AG08396 (cell line): ENCODE results near the gene BCKDHB.

Experiments used
- DNase-seq: peaks from one replicate; pipeline ENCODE4 v3.0.0; 2012; ENCODE audit warnings: low spot score, mixed read lengths

Gene BCKDHB

GRCh38 chr6:80151635-80152034 lies 45.2 kb downstream of the BCKDHB start:
- DNase-seq = no peak

GRCh38 chr6:80154160-80154559 lies 47.7 kb downstream of the BCKDHB start:
- no peak for DNase-seq

- DNase-seq = no peak
Observed at GRCh38 chr6:80156221-80156620, 49.8 kb downstream of the BCKDHB start.

GRCh38 chr6:80158478-80158989 lies 52.1 kb downstream of the BCKDHB start:
- DNase-seq = no peak

DNA sequence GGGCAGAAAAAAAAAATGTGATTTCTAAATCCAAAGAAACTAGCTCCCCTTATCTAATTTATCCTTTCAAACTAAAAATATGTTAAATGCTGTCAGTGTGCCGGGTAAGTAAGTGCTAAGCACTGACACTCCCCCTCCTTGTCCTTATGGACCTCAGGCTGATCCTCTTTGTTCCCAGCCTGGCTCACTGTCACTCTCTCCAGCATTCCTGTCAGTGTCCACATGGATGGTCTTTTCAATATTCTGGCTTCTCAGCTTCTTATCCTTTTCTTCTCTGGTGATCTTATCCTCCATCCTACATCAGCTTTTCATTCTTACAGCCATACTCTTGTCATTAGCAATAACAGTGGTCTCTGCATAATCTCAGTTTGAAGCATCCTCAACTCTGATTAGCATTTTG lies 55.0 kb downstream of the BCKDHB start:
- DNase-seq = no peak

DNA sequence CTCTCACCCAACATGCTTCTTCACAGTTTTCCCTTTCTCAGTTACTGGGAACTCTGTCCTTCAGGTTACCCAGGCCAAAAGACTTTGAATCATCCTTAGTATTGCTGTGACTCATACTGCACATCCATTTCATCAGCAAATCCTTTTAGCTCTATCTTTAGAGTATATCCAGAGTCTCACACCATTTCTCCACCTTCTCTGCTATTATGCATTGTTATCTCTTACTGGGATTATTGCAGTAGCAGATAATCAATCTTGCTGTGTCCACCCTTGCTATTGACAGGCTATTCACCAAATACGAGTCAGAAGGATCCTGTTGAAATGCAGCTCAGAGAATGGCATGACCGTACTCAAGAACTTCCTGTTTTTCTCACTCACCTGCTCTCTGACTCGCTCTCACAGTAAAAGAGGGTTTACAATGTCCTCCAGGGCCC lies 57.3 kb downstream of the BCKDHB start:
- peak; percentile 22 for DNase-seq

- no peak for DNase-seq
Observed at GRCh38 chr6:80165143-80165542, 58.7 kb downstream of the BCKDHB start.

- no peak for DNase-seq
Observed at GRCh38 chr6:80165819-80166218, 59.3 kb downstream of the BCKDHB start.

GRCh38 chr6:80170433-80170832 lies 64.0 kb downstream of the BCKDHB start:
- DNase-seq = no peak

- no peak for DNase-seq
Observed at GRCh38 chr6:80173411-80173810, 66.9 kb downstream of the BCKDHB start.

DNA sequence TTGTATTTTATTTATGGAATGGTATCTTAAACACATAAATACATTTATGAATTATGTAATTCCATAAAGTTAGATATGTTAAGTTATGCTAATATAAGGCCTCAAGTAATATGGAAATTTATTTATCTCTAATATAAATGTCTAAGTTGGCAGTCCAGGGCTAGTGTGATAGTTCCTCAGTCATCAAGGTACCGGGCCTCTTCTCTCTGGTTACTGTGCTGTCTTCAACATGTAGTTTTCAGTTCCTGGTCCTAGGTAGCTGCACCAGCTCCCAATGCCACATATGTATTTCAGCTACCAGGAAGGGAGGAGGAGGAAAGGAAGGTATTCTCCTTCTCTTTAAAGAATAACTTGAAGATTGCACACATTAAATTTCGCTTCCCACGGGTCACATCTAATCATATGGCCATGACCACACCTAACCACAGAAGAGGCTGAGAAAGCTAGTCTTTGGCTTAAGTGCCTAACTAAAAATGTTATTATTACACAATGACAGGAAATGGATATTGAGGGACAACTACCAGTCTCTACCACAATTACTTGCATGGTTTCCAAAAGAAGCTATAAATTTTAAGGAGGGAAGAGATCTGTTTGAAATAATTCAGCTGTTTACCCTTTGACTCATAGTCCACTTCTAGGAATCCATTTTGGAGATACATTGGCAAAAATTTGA lies 68.6 kb downstream of the BCKDHB start:
- no peak for DNase-seq

DNA sequence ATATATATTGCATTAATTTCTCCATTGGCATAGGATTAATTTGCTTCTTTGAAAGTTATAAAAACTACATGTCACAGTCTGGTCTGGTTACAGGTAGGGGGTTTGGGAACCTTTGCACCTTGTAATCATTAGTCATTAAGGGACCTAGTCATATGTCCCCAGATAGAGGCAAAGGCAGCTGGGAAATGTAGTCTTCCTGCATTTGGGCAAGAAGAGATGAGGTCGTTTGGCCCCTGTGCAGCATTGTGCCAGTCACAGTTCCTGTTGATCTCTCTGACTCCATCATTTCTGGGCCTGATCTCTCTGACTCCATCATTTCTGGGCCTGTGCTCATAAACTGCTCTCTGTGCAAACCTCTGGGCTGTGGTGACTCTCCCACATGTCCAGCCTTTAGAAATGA lies 73.2 kb downstream of the BCKDHB start:
- DNase-seq = no peak

DNA sequence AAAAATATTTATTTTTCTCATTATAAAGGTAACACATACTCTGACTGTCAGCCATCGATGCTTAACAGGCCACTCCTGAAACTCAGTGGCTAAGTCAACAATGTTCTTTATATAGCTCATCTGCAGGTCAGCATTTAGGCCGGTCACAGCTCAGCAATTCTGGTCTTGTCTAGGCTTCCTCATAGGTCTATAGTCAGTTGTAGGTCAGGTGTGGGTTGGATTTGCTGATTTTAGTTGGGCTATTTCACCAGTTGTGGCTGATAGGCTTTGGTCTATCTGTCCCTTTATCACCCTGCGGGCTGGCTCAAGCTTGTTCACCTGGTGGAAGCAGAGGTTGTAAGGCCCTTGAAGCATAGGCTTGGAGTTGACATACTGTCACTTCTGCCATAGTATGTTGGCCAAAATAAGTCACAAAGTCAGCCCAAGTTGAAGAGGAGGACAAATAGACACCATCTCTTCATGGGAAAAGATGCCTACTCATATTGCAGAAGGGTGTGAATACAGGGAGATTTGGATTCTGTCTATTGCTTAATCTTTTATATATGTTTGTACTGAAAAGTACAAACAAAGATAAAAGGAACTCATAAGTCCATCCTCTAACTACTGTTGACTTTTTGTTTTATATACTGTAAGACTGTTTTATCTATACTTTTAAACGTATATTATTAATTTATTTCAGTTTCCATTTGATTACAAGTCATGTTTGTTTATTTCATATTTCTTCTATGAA lies 75.0 kb downstream of the BCKDHB start:
- no peak for DNase-seq

- no peak for DNase-seq
Observed at GRCh38 chr6:80182308-80182707, 75.8 kb downstream of the BCKDHB start.

DNA sequence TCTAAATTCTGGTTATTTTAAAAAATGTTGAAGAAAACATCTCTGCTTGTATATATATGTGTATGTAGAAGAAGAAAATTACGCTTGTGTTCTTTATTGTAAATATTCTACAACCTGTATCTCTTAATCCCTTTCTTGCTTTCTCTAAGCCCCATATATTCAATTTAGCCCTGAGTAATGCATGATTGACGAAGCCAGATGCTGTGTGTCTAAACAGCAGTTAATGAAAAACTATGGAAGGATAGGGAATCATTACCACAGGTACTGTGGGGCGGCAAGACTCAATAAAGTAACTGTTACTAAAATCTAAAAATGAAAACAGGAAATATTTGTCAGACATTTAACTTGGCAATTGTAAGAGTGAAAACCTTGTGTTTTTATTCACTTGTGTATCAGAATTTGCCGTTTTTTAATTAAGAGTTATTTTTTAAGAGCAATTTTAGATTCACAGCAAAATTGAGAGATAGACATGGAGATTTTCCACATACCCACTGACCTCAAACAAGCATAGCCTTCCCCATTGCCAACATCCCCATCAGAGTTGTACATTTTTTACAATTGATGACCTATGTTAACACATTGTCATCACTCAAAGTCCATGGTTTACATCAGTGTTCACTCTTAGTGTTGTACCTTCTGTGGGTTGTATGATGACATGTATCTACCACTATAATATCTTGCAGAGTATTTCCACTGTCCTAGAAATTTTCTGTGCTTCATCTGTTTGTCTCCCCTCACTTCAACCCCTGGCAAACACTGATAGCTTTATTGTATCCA lies 76.7 kb downstream of the BCKDHB start:
- DNase-seq = no peak

- DNase-seq = no peak
Observed at GRCh38 chr6:80185492-80185891, 79.0 kb downstream of the BCKDHB start.

DNA sequence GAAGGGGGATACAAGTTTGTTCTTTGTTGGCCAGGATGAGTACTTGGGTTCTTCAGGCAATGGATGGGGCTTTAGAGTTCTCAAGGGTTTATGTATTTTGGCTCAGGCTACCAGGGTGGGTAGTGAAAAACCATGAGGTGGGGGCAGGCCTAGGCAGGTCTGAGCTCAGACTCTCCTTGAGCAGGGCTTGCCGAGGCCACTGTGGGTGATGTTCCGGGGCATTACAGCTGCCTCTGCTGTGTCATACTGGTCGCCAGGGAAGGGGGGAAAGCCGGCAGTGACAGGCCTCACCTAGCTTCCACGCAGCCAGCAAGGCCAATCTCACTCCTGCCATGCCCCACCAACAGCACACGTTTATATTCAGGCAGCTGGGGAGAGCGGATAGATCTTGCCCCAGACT lies 79.6 kb downstream of the BCKDHB start:
- no peak for DNase-seq

DNA sequence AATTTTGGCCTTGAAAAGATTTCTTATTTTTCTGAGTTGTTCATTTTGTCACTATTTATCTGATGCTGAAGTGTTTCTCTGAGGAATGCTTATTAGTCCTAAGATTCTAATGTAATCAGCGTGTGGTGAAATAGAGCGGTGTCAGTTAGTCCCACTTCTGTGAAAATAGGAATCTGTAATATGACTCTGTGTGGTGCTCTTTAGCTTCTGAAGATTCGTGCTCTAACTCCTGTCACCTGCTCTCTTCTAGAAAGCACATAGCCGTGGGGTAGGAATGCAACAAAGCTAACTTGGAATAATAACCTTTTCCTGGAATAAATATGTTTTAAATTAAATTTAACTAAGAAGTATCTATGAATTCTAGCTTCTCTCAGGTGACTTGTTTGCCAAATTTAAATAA lies 90.4 kb downstream of the BCKDHB start:
- DNase-seq = no peak

DNA sequence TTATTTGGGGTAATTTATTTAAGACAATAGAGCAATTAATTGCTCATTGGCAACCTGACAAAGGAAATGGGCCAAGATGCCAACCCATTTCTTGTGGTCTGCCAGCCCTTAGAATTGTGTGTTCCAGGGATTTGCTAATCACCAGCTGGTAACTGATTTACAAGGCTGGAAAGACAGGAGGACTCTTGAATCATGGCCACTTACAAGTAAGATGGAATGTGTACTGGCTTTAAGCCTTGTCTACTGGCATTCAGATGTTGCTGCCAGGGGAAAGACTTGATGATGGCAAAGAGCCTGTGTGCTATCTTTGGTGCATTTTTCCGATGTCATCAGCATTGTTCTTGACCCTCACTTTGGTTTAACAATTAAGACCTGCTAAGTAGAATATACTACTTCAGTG lies 91.0 kb downstream of the BCKDHB start:
- no peak for DNase-seq

DNA sequence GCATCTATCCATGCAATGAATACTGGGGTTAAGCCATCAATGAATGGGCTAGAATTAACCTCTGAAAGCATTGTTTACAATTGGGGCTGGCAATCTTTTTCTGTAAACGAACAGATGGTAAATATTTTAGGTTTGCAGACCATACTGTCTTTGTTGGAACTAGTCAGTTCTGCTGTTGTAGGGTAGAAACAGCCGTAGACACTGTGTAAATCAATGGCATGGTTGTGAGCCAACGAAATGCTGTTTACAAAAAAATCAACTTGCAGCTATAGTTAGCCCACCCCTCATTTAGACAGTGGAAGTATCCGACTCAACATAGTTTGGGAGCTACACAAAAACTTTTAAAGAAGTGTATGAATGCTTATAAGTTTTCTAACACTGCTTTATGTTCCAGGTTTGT lies 91.5 kb downstream of the BCKDHB start:
- no peak for DNase-seq

GRCh38 chr6:80203283-80203682 lies 96.8 kb downstream of the BCKDHB start:
- no peak for DNase-seq

- no peak for DNase-seq
Observed at GRCh38 chr6:80205404-80205803, 98.9 kb downstream of the BCKDHB start.

DNA sequence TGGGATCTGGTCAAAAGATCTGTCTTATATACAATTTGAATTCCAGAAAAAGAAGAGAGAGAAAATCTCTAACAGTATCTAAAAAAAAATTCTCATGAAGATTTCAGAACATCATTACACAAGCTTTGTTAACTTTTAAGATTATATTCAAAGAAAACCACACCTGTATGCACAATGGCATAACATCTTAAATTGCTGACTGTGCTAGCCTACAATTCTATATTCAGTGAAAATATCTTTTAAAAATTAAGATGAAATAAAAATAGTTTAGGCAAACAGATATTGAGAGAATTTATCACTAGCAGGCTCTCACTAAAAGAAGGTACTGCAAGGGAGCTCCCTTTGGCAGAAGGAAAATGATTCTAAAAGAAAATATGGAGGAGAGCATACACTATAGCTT lies 100.3 kb downstream of the BCKDHB start:
- DNase-seq = no peak
